Measurements from ENCODE around the gene SLC41A3.
"Not testable (repeated sequence)": the region's sequence is repeated elsewhere in the genome, so short reads cannot be mapped to it uniquely, and the experiment has no call there.

The SLC41A3 gene

GRCh38 chr3:126105691-126106187, 21.8 kb upstream of the SLC41A3 start:
- DNase-seq: no peak

DNA sequence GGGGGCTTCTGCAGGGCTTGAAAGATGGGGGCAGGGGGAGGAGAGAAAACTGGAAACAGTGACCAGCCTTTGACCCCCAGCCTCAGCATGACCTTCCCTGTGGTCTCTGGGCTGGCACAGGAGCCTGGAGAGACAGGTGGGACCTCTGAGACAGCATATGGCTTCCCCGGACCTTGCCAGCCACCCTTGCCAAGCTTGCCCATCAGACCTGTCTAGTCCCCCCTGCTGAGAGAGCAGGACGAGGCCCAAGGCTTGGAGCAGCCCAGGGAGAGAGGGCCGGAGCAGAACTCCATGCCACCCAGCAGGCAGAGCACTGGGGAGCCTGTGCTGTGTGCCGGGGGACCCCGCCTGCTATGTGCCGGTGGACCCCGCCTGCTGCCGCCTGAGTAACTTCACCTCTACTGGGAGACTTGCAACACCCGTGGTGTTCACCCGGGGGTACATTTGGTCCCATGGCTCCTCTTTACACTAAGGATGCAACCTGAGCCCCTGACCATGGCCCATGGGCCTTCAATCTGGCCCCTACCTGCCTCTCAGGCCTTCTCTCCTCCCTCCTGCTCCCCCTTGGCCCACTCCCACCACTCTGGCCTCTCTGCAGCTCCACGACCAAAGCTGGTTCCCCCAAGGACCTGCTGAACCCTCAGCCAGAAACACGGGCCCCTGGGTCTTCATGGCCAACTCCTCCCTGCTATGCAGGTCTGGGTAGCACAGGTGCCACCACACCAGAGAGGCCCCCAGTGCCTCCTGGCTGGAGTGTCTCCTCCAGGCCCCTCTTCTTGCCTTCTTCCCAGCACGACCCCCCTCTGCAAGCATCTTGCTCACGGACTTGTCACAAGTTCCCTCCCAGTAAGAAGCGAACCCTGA, 21.1 kb upstream of the SLC41A3 start:
- no peak for DNase-seq

- no peak for DNase-seq
These were observed 20.2 kb upstream of the SLC41A3 start for GRCh38 chr3:126104028-126104635.

DNA sequence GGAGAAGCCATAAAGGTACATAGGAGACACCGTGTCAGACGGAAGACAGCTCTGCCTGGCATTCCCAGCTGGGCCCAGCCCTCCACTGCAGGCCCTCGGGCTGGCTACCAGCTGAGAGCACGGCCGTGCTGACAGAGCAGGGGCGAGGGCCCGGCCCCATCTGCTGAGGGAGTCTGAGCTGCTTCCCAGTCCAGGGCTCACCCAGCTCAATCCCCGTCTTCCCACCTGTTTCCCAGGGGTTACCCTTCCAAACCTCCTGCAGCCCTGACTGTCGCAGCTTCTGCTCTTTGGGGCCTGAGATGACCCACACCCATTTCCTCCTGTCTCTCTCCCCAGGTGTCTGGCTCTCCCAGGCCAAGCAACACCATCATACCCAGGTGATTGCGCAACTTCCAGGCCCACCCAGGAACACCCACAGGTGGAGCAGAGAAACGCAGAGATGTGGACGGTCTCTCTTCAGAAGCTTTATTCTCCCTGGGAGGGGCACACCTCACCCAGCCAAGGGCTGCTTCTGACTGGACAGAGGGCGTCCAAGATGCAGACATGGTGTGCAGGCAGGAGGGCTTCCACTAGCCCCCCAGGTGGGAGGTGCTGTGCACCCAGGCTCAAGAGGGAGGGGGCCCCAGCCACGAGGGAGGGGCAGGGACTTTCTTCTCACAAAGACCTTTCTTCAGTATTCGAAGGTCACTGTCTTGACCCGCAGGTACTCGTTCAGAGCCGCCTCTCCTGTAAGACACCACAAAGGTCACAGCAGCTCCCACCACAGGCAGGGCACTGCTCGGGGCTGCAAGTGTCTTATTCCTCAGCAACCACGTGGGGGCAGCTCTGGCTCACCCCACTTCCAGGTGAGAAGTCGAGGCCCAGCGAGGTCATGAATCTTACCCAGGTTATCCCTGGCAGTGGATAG, 19.4 kb upstream of the SLC41A3 start:
- no peak for DNase-seq

DNA sequence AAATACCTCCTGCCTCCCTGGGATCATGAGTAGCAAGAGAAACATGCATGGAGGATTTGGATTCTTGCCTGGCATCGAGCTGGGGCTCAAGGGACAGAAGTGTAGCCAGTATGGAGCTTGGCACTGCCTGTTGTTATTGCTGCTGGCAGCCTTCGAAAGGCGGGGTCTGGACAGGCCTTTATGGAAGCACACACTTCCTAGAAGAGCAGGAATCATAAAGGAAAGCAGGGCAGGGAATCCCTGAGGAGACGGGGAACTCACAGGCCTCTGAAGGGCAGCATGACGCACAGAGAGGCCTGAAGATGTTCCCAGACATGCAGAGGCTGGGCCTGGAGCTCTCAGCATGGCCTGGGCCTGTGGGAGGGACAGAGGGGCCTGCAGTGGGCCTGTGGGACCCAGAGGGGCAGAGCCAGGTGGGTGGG, 18.6 kb upstream of the SLC41A3 start:
- DNase-seq: no peak

GRCh38 chr3:126102011-126102410, 18.1 kb upstream of the SLC41A3 start:
- no peak for DNase-seq

DNA sequence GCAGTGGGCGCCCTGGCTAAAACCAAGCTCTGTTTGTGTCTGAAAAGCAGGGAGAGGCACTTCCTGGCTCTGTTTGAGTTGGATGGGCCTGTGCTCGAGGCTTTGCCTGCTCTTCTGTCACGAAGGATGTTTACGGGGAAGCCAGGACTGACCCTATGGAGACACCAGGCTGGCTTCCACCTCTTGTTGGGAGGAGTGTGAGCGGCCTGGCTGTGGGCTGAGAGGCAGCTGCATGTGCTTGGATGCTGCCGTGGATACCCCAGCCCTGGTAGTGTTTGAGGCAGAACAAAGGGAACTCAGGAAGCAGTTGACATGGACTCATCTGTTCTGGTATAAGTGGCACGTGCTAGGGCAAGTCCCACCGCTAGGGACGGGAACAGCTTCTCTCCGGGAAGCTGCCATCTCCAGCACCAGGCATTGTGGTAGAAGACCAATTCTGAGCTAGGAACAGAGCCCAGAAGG, 17.6 kb upstream of the SLC41A3 start:
- DNase-seq: peak in 1 of 3 experiments; percentile 9

- DNase-seq: no peak
These were observed 16.8 kb upstream of the SLC41A3 start for GRCh38 chr3:126100634-126101301.

GRCh38 chr3:126100269-126100633, 16.3 kb upstream of the SLC41A3 start:
- no peak for DNase-seq

DNA sequence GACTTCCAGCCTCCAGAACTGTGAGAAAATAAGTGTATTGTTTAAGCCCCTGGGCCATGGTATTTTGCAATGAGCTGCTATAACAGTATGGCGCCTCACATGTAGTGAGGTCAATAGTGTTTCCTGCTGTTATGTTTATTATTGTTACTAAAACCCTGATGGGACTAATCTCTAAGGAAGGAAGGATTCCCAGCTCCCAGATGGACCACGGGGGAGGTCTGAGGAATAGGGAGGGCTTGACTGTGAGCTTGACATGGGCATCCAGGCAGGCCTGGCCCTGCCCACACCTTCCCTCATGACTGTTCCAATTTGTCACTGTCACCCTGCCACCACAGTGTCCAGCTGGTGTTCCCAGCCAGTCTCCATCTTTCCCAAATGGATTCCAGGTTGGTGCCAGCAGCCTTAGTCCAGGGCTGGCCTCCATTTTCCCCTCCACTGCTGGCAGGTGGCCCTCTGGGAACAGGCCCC, 14.5 kb upstream of the SLC41A3 start:
- DNase-seq: no peak

DNA sequence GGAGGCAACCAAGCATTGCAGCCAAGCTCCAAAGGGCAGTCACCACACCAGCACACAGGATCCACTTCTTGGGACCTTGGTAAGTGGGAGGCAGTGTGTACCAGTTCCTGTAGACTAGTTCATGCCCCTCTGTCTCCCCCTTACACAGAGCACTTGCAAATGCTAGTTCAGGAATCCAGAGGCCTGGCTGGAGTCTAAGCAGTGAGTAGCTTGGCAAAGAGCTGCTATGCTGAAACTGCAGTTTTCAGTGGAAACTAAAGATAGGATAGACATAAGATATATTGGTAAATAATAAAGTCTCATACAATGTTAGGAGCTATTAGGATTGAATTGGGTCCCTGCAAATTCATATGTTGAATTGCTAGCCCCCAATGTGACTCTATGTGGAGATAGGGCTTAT, 13.9 kb upstream of the SLC41A3 start:
- no peak for DNase-seq

GRCh38 chr3:126096274-126096673, 12.3 kb upstream of the SLC41A3 start:
- DNase-seq: not testable (repeated sequence)

DNA sequence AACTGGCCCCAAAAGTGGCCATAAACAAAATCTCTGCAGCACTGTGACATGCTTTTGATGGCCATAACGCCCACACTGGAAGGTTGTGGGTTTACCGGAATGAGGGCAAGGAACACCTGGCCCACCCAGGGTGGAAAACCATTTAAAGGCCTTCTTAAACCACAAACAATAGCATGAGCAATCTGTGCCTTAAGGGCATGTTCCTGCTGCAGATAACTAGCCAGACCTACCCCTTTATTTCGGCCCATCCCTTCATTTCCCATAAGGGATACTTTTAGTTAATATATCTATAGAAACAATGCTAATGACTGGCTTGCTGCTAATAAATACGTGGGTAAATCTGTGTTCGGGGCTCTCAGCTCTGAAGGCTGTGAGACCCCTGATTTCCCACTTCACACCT, 8.2 kb upstream of the SLC41A3 start:
- not testable (repeated sequence) for DNase-seq

DNA sequence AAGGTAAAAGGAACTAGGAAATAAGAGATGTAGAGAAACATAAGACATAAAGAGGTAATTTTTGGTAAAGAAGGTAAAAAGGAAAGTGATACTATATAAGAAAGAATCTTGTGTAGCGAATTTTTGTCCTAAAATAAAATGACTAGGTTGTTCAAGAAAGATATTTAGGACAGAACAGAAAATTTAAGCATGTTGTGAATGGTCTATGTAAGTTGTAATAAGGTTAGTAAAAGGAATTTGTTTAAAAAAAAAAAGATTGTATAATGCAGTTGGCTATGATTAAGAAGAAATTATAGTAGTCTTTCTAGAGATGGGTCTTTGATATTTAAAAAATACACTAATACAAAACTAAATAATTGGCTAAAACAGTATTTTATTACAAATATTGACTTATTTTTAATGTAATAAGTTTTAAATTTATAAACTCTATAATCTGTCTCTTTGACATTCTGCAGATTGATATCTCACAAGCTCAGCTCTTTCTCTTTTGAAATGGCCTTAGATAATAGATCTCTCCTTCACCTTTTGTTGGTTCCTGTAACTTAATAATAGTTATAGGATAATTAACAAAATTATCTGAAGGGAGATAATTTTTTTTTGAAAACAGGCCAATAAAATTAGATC, 3.7 kb upstream of the SLC41A3 start:
- DNase-seq: peak in 1 of 3 experiments; percentile 1

- no peak for DNase-seq
These were observed 1.9 kb upstream of the SLC41A3 start for GRCh38 chr3:126085841-126086240.

DNA sequence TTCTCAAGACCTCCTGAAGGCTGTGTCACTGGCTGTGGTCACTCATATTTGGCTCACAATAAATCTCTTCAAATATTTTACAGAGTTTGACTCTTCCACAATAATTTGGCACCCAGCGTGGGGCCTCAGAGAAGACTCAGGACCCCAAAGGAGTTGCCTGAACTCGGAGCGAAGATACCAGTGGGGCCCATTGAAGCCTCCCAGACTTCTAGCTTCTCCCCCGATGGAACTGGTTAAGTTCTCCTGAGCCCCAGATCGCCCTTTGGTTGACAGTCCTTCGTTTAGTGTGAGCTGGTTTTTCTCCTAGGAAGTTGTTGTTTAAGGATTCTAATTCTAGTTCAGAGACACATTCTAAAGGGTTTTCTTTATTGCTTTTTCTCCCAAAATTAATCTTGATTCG, 1.4 kb upstream of the SLC41A3 start:
- DNase-seq: no peak

DNA sequence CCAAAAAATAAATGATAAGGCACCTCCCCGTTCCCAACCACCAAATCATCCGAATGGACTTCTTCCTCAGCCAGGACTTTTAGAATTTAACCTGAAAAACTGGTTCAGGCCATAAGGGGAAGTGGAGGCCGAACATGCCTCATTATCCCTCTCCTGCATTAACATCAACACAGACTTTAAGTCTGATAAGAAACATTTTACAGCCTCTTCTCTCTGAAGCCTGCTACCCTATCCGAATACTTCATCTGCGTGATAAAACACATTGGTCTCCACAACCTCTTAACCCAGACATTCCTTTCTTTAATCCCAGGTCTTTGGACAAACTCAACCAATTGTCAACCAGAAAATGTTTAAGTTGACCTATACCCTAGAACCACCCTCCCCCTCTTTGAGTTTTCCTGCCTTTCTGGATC, 850 bp upstream of the SLC41A3 start:
- peak in 1 of 3 experiments; percentile 38 for DNase-seq

DNA sequence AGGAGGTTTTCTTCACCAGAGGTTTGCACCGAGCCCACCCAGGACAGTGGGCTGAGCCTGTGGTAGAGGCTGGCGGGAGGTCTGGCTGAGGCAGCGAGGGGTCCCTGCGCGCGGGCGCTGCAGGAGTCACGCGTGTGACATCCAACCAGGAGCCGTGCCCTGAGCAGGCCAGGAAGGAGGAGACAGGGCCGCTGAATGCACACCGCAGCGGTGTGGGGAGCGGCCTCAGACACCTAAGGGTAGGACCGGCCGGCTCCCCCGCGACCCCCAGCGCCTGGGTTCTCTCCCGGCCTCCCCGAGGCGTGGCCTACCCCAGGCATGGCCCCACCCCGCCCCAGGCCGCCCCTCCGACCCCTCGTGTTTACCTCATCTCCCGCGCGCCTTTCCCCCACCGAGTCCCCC, 412 bp downstream of the SLC41A3 start:
- DNase-seq: peak; percentile 22 to 84 (median 80)

DNA sequence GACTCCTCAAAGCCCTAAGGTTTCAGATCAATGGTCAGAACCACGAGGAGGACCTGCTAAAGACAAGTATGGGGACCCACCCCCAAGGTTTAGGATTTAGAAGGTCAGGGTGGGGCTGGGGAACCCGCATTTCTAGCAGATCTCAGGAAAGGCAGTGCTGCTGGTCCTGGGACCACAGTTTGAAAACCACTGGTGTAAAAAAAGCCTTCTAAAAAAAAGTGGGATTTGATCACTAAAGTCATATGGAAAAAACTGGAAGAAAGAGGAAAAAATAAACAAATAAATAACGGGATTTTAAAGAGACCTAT, 832 bp downstream of the SLC41A3 start:
- DNase-seq: no peak

- no peak for DNase-seq
These were observed 1.4 kb downstream of the SLC41A3 start for GRCh38 chr3:126082362-126083137.

All from NCI-H1417 (cell line).